Prostate gland (tissue), 2 donors: ENCODE measurements around the gene FXYD7.

Experiments used
- CTCF ChIP-seq, 4 experiments: fragments of 200-600 bp in 2 of 4; fragments of 450-650 bp in 2 of 4; sonication (generic) in 2 of 4; IDR thresholded peaks; 1 replicate in 3 of 4; 2 replicates in 1 of 4; pipeline ENCODE4 v1.5.1; 2016 to 2019; ENCODE audit warnings: antibody characterized with exemption in 4 of 4, mild to moderate bottlenecking in 2 of 4, moderate library complexity in 2 of 4
- POLR2A ChIP-seq: fragments of 450-650 bp; IDR thresholded peaks from one replicate; pipeline ENCODE4 v1.6.1; 2016; ENCODE audit warnings: antibody characterized with exemption, mild to moderate bottlenecking
- POLR2AphosphoS5 ChIP-seq: sonication (generic); formaldehyde crosslinking; IDR thresholded peaks from one replicate; pipeline ENCODE4 v1.6.1; 2017; ENCODE audit warnings: antibody characterized with exemption

DNA sequence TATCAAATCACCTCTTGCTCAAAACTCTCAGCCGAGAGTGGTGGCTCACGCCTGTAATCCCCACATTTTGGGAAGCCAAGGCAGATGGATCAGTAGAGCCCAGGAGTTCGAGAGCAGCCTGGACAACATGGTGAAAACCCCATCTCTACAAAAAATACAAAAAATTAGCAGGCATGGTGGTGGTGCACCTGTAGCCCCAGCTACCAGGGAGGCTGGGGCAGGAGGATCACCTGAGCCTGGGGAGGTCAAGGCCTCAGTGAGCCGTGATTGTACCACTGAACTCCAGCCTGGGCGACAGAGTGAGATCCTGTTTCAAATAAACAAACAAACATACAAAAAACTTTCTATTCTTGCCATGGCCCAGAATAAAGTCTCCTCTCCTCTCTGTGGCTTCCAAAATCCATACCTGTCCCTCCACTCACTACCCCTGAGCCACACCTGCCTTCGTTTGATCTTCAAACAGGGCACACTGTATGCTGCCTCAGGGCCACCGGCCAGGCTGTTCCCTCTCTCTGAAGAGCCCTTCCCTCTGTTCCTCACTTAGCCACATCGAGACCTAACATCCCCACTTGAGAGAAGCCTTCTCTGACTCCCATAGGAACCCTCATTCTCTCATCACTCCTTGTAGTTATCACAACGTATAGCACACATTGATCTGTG is 14.5 kb upstream of the FXYD7 start:
- no peak for TF ChIP-seq POLR2A
- TF ChIP-seq CTCF (IDR thresholded peaks at IDR 0.05): no peak
- no peak for TF ChIP-seq POLR2AphosphoS5
